GM12878 (cell line): Measurements from ENCODE around the gene ARL13A.

Experiments
- CTCF ChIP-seq, 3 experiments: IDR thresholded peaks in 2 of 3; conservative IDR thresholded peaks in 1 of 3; 2 replicates each; pipeline ENCODE4 v1.5.1; 2011; ENCODE audit warnings: low read depth in 3 of 3, low read length in 3 of 3, mild to moderate bottlenecking in 3 of 3, control low read depth in 2 of 3, moderate library complexity in 2 of 3, inconsistent platforms in 1 of 3, mixed read lengths in 1 of 3; ENCODE audit not compliant: control insufficient read depth in 2 of 3, insufficient read depth in 1 of 3; ENCODE audit errors: extremely low read depth in 1 of 3
- HDAC2 ChIP-seq: fragments of 200-600 bp; sonication (generic); IDR thresholded peaks from 2 replicates; pipeline ENCODE4 v1.6.1; 2017
- SMAD1 ChIP-seq: fragments of 450-650 bp; IDR thresholded peaks from 2 replicates; pipeline ENCODE4 v1.6.1; 2018; ENCODE audit warnings: mild to moderate bottlenecking, low read depth; ENCODE audit not compliant: partially characterized antibody

GRCh38 chrX:100969408-100969807 is at the start of gene ARL13A:
- TF ChIP-seq SMAD1: no peak
- no peak for TF ChIP-seq CTCF (IDR thresholded peaks at IDR 0.05 in 2 of 3, conservative IDR thresholded peaks at IDR 0.05 in 1 of 3; ENCODE audit: control insufficient read depth in 2 of 3, extremely low read depth in 1 of 3, insufficient read depth in 1 of 3, low read depth in 3 of 3, low read length in 3 of 3)
- TF ChIP-seq HDAC2: no peak
